ENCODE data around the gene NUFIP1. TPM values are rescaled to one million over a fixed set of nuclear protein-coding genes. Genes with fewer than 3 reads are reported as not detected.

The NUFIP1 gene
- total RNA-seq, 1 experiment from 2014 or later: 14.0 TPM

- TF ChIP-seq IRF2 (CRISPR knock-in tag; IDR thresholded peaks at IDR 0.05; ENCODE audit: borderline replicate concordance, low read depth) (no peak; the same call in 1 of the 2 replicates), OVOL2 (CRISPR knock-in tag; IDR thresholded peaks at IDR 0.05; ENCODE audit: borderline replicate concordance) (no peak)
These were observed at the start of gene NUFIP1, which contains the start of gene GPALPP1 (continued) for GRCh38 chr13:44989071-44989889.

GRCh38 chr13:45036206-45036605, 46.9 kb upstream of the NUFIP1 start:
- H3K4me1 Mint-ChIP-seq: no peaks in the 10 kb centered on the region
- H3K4me3 Mint-ChIP-seq: no peak overlapping the region
- 0 out of 2 replicates have a peak, but pooled peaks cover 3% of the 10 kb centered on the region for H3K36me3 Mint-ChIP-seq
- no peak overlapping the region for H3K27ac Mint-ChIP-seq
- ChIA-PET POLR2A (no interaction called here), CTCF (no interaction called here)
- ATAC-seq (no peak), DNase-seq (ENCODE audit: low spot score) (no peak)
- no peaks in the 10 kb centered on the region for H3K9me3 Mint-ChIP-seq
- no peaks in the 10 kb centered on the region for H3K27me3 Mint-ChIP-seq (ENCODE audit: low read depth)
- TF ChIP-seq NR3C1 (CRISPR knock-in tag; conservative IDR thresholded peaks at IDR 0.05; ENCODE audit: low read depth): no peak
- TF ChIP-seq TCF7 (CRISPR knock-in tag; IDR thresholded peaks at IDR 0.05; ENCODE audit: low read depth): no peak
- TF ChIP-seq ZSCAN18 (CRISPR knock-in tag; IDR thresholded peaks at IDR 0.05): no peak
- no peak for TF ChIP-seq ZNF425 (CRISPR knock-in tag; conservative IDR thresholded peaks at IDR 0.05)
- no peak for TF ChIP-seq PRRX2 (CRISPR knock-in tag; IDR thresholded peaks at IDR 0.05)

GRCh38 chr13:45034342-45034741, 45.1 kb upstream of the NUFIP1 start:
- ChIA-PET POLR2A (no interaction called here), CTCF (no interaction called here)
- Mint-ChIP-seq H3K27ac (no peak overlapping the region), H3K4me1 (no peaks in the 10 kb centered on the region), H3K36me3 (0 out of 2 replicates have a peak, but pooled peaks cover 3% of the 10 kb centered on the region), H3K9me3 (no peaks in the 10 kb centered on the region), H3K4me3 (no peak overlapping the region), H3K27me3 (ENCODE audit: low read depth) (no peaks in the 10 kb centered on the region)
- no peak for ATAC-seq
- no peak for DNase-seq (ENCODE audit: low spot score)
- TF ChIP-seq TEAD4 (CRISPR knock-in tag; IDR thresholded peaks at IDR 0.05) (no peak), TEAD1 (CRISPR knock-in tag; IDR thresholded peaks at IDR 0.05) (no peak), ZNF396 (CRISPR knock-in tag; IDR thresholded peaks at IDR 0.05; ENCODE audit: borderline replicate concordance) (no peak), MYBL2 (CRISPR knock-in tag; IDR thresholded peaks at IDR 0.05) (no peak), ZNF532 (CRISPR knock-in tag; IDR thresholded peaks at IDR 0.05; ENCODE audit: borderline replicate concordance) (no peak), USF2 (CRISPR knock-in tag; IDR thresholded peaks at IDR 0.05) (no peak), ZNF263 (CRISPR knock-in tag; IDR thresholded peaks at IDR 0.05; ENCODE audit: low read depth) (no peak), ERG (CRISPR knock-in tag; IDR thresholded peaks at IDR 0.05) (no peak), SMAD3 (CRISPR knock-in tag; IDR thresholded peaks at IDR 0.05; ENCODE audit: borderline replicate concordance) (no peak), FOXJ3 (CRISPR knock-in tag; IDR thresholded peaks at IDR 0.05; ENCODE audit: borderline replicate concordance) (no peak), HMGA2 (CRISPR knock-in tag; IDR thresholded peaks at IDR 0.05) (no peak), ZSCAN18 (CRISPR knock-in tag; IDR thresholded peaks at IDR 0.05) (no peak), E2F5 (CRISPR knock-in tag; IDR thresholded peaks at IDR 0.05) (no peak)

All from WTC11 (cell line).